IMR-90 (cell line): Measurements from ENCODE around the gene SPAST. TPM values are rescaled to one million over a fixed set of nuclear protein-coding genes. Genes with fewer than 3 reads are reported as not detected.

Experiments
- ATAC-seq: fragments of 200-7000 bp; cut with Tn5 transposase; 2 replicates; pipeline ENCODE4 v1.9.1; 2020; ENCODE audit warnings: low read depth, mild to moderate bottlenecking, moderate library complexity
- BruUV-seq: library from RNA; stranded (reverse); fragments of 400-500 nt; replicated peaks from 2 replicates; lab custom pipeline; 2021; lab: Mats Ljungman, UMichigan
- CTCF ChIA-PET: fragments of 300-600 bp; formaldehyde crosslinking; extraction: SDS; loops from one replicate; lab custom pipeline; 2021; ENCODE audit warnings: antibody characterized with exemption; lab: Yijun Ruan, JAX
- POLR2A ChIA-PET: fragments of 300-600 bp; sonication (Branson Sonifier 250); formaldehyde crosslinking; loops from one replicate; lab custom pipeline; 2022; ENCODE audit warnings: antibody characterized with exemption; ENCODE audit not compliant: unreplicated experiment; lab: Charles Lee
- DNase-seq: peaks from one replicate; pipeline ENCODE4 v3.0.0; 2013
- H2AFZ ChIP-seq: replicated peaks from 2 replicates; pipeline ENCODE3; 2013; ENCODE audit warnings: low read length, mild to moderate bottlenecking; ENCODE audit not compliant: poor library complexity
- H2AK5ac ChIP-seq: 2 replicates; pipeline ENCODE4 v1.6.1; 2013; ENCODE audit warnings: low read depth, low read length, inconsistent platforms
- H2AK9ac ChIP-seq: replicated peaks from 2 replicates; pipeline ENCODE3; 2013; ENCODE audit warnings: mild to moderate bottlenecking, low read depth, low read length, moderate library complexity; ENCODE audit not compliant: poor library complexity
- H2BK120ac ChIP-seq: 2 replicates; pipeline ENCODE4 v1.6.1; 2013; ENCODE audit warnings: low read depth, low read length, inconsistent platforms
- H2BK15ac ChIP-seq: 3 replicates; pipeline ENCODE4 v1.6.1; 2013; ENCODE audit warnings: low read depth, low read length, inconsistent platforms
- H2BK20ac ChIP-seq: 2 replicates; pipeline ENCODE4 v1.6.1; 2013; ENCODE audit warnings: low read depth, mild to moderate bottlenecking, inconsistent platforms, low read length, moderate library complexity
- H2BK5ac ChIP-seq: 2 replicates; pipeline ENCODE4 v1.6.1; 2013; ENCODE audit warnings: mild to moderate bottlenecking, low read depth, low read length, inconsistent platforms; ENCODE audit not compliant: poor library complexity, severe bottlenecking
- H3K14ac ChIP-seq: replicated peaks from 2 replicates; pipeline ENCODE4 v1.6.1; 2013; ENCODE audit warnings: low read depth, low read length, inconsistent platforms
- H3K18ac ChIP-seq: 2 replicates; pipeline ENCODE4 v1.6.1; 2013; ENCODE audit warnings: low read depth, low read length, control low read depth
- H3K23ac ChIP-seq: 2 replicates; pipeline ENCODE4 v1.6.1; 2013; ENCODE audit warnings: low read depth, low read length, inconsistent platforms
- H3K27ac ChIP-seq: 2 replicates; pipeline ENCODE4 v1.5.1; 2013; ENCODE audit warnings: mild to moderate bottlenecking, control low read depth, low read length; ENCODE audit not compliant: insufficient read depth
- H3K27me3 ChIP-seq: 2 replicates; pipeline ENCODE4 v1.6.1; 2013; ENCODE audit warnings: low read length; ENCODE audit not compliant: control insufficient read depth, insufficient read depth
- H3K36me3 ChIP-seq: 2 replicates; pipeline ENCODE4 v1.6.1; 2013; ENCODE audit warnings: low read length, mixed read lengths; ENCODE audit not compliant: control insufficient read depth, insufficient read depth
- H3K4ac ChIP-seq: 2 replicates; pipeline ENCODE4 v1.6.1; 2013; ENCODE audit warnings: low read depth, low read length, inconsistent platforms
- H3K4me1 ChIP-seq: 2 replicates; pipeline ENCODE4 v1.6.1; 2013; ENCODE audit warnings: low read length, mixed read lengths; ENCODE audit not compliant: control insufficient read depth, insufficient read depth
- H3K4me2 ChIP-seq: 2 replicates; pipeline ENCODE4 v1.6.1; 2013; ENCODE audit warnings: low read depth, mild to moderate bottlenecking, control low read depth, low read length, moderate library complexity
- H3K4me3 ChIP-seq: 2 replicates; pipeline ENCODE4 v1.5.1; 2013; ENCODE audit warnings: low read depth, mild to moderate bottlenecking, control low read depth, low read length, moderate library complexity; ENCODE audit not compliant: insufficient read depth
- H3K56ac ChIP-seq: 2 replicates; pipeline ENCODE4 v1.6.1; 2013; ENCODE audit warnings: low read length, inconsistent platforms; ENCODE audit not compliant: insufficient read depth; ENCODE audit errors: extremely low read depth
- H3K79me1 ChIP-seq, 2 experiments: 2 replicates each; pipeline ENCODE4 v1.6.1; 2013; ENCODE audit warnings: low read length in 2 of 2, inconsistent platforms in 1 of 2, low read depth in 1 of 2
- H3K9ac ChIP-seq: 2 replicates; pipeline ENCODE4 v1.6.1; 2013; ENCODE audit warnings: low read depth, low read length, control low read depth
- H3K9me1 ChIP-seq: 2 replicates; pipeline ENCODE4 v1.6.1; 2013; ENCODE audit warnings: low read length, inconsistent platforms; ENCODE audit not compliant: insufficient read depth
- H3K9me3 ChIP-seq: 2 replicates; pipeline ENCODE4 v1.6.1; 2013; ENCODE audit warnings: low read length; ENCODE audit not compliant: control insufficient read depth, insufficient read depth
- H4K20me1 ChIP-seq: 2 replicates; pipeline ENCODE4 v1.6.1; 2013; ENCODE audit warnings: low read length, inconsistent platforms; ENCODE audit not compliant: insufficient read depth
- H4K5ac ChIP-seq: 2 replicates; pipeline ENCODE4 v1.6.1; 2013; ENCODE audit warnings: mild to moderate bottlenecking, low read depth, low read length, control low read depth
- H4K8ac ChIP-seq, 2 experiments: 2 replicates each; pipeline ENCODE4 v1.6.1; 2013; ENCODE audit warnings: low read depth in 2 of 2, low read length in 2 of 2, control low read depth in 1 of 2, inconsistent platforms in 1 of 2
- H4K91ac ChIP-seq: 2 replicates; pipeline ENCODE4 v1.6.1; 2013; ENCODE audit warnings: low read depth, low read length, inconsistent platforms; ENCODE audit not compliant: insufficient read depth
- CEBPB ChIP-seq: IDR thresholded peaks from 2 replicates; pipeline ENCODE4 v1.6.1; 2012; ENCODE audit warnings: low read depth, low read length, improper control_type of control experiment
- ELK1 ChIP-seq: fragments of 150-350 bp; IDR thresholded peaks from 2 replicates; pipeline ENCODE4 v1.6.1; 2016; ENCODE audit warnings: low read depth, mild to moderate bottlenecking, low read length, moderate library complexity, borderline replicate concordance
- MAFK ChIP-seq: IDR thresholded peaks from 2 replicates; pipeline ENCODE4 v1.6.1; 2012; ENCODE audit warnings: low read depth, low read length, improper control_type of control experiment
- MAZ ChIP-seq: IDR thresholded peaks from 2 replicates; pipeline ENCODE4 v1.6.1; 2012; ENCODE audit warnings: low read depth, mild to moderate bottlenecking, low read length, improper control_type of control experiment, moderate library complexity, borderline replicate concordance
- MXI1 ChIP-seq: IDR thresholded peaks from 2 replicates; pipeline ENCODE4 v1.6.1; 2012; ENCODE audit warnings: low read depth, mild to moderate bottlenecking, low read length, moderate library complexity, borderline replicate concordance
- NFE2L2 ChIP-seq: fragments of 150-350 bp; IDR thresholded peaks from 2 replicates; pipeline ENCODE4 v1.6.1; 2016; ENCODE audit warnings: low read depth, mild to moderate bottlenecking, low read length
- POLR2A ChIP-seq: IDR thresholded peaks from 2 replicates; pipeline ENCODE4 v1.6.1; 2012; ENCODE audit warnings: mild to moderate bottlenecking, low read depth, low read length
- RAD21 ChIP-seq: IDR thresholded peaks from 2 replicates; pipeline ENCODE4 v1.6.1; 2012; ENCODE audit warnings: low read length, improper control_type of control experiment
- RCOR1 ChIP-seq: IDR thresholded peaks from 2 replicates; pipeline ENCODE4 v1.6.1; 2012; ENCODE audit warnings: mild to moderate bottlenecking, low read length, improper control_type of control experiment; ENCODE audit not compliant: insufficient replicate concordance
- RFX5 ChIP-seq: IDR thresholded peaks from 2 replicates; pipeline ENCODE4 v1.8.0; 2012; ENCODE audit warnings: low read depth, mild to moderate bottlenecking, low read length, moderate library complexity
- USF2 ChIP-seq: fragments of 150-350 bp; IDR thresholded peaks from 2 replicates; pipeline ENCODE4 v1.6.1; 2017; ENCODE audit warnings: mild to moderate bottlenecking, antibody characterized with exemption, low read length, low read depth
- WGBS, 2 experiments: methylation state at CpG; one replicate each; pipeline versions ENCODE4 v1.1.5 to v1.1.7; 2013; ENCODE audit warnings: missing lambda C conversion rate in 2 of 2; ENCODE audit not compliant: insufficient read length in 1 of 2; ENCODE audit errors: extremely low coverage in 2 of 2; 5-methylcytosine and 5-hydroxymethylcytosine counted together
- dilution Hi-C: fragments of 300-500 bp; cut with HindIII; formaldehyde crosslinking; loops from one replicate; pipeline ENCODE4 v1.14.3; 2018; ENCODE audit warnings: low sequenced_read_pairs; ENCODE audit not compliant: unreplicated experiment
- in situ Hi-C: fragments of 300-500 bp; cut with MboI; formaldehyde crosslinking; loops from 3 replicates; pipeline ENCODE4 v1.14.3; 2019; ENCODE audit warnings: low sequenced_read_pairs, inconsistent platforms, mixed read lengths
- intact Hi-C: fragments of 100-400 bp; cut with micrococcal nuclease; formaldehyde crosslinking; loops from 2 replicates; pipeline ENCODE4 v1.10.0; 2022
- polyA plus RNA-seq, 3 experiments: library from polyadenylated mRNA; depleted of rRNA; stranded (reverse); fragments of >200 nt; gene quantifications; 2 replicates each; pipeline ENCODE4 v1.2.3, GENCODE V29; 2012; ENCODE audit warnings: low replicate concordance in 1 of 3
- total RNA-seq: library from RNA; depleted of rRNA; stranded (reverse); fragments of >200 nt; gene quantifications from 2 replicates; pipeline ENCODE4 v1.2.3, GENCODE V29; 2012

Gene SPAST
- total and polyA plus RNA-seq, 2 of the 4 experiments (the other 2 are of a cell fraction), result 5.3 to 14.5 TPM

- Histone ChIP-seq H2AFZ (no peak overlapping the region), H3K27me3 (no peaks in the 10 kb centered on the region), H4K91ac (no peak overlapping the region), H2BK15ac (no peak overlapping the region), H4K5ac (no peak overlapping the region), H3K14ac (no peak overlapping the region), H2BK120ac (no peak overlapping the region), H2AK5ac (no peak overlapping the region), H4K20me1 (no peaks in the 10 kb centered on the region), H3K4ac (no peak overlapping the region), H3K23ac (no peak overlapping the region), H3K79me1 (no peaks in the 10 kb centered on the region), H3K36me3 (no peaks in the 10 kb centered on the region; the same call in 1 of the 2 replicates), H3K18ac (no peak overlapping the region), H3K27ac (no peak overlapping the region), H3K4me2 (no peak overlapping the region), H4K8ac (no peak overlapping the region), H3K4me1 (no peaks in the 10 kb centered on the region), H3K9me1 (no peaks in the 10 kb centered on the region), H3K9ac (no peak overlapping the region), H2BK5ac (no peak overlapping the region), H3K4me3 (no peak overlapping the region), H2BK20ac (no peak overlapping the region), H3K9me3 (no peaks in the 10 kb centered on the region), H3K56ac (no peak overlapping the region), H2AK9ac (no peak overlapping the region)
- no peak for DNase-seq
- no peak for ATAC-seq
- in situ Hi-C loops (no loop called here), dilution Hi-C loops (no loop called here), intact Hi-C loops (no loop called here)
- no CpG with 5 or more reads among the region's 2 CpGs for WGBS, 2 experiments
- no peak for TF ChIP-seq RFX5
- no peak for TF ChIP-seq ELK1
- no peak for TF ChIP-seq NFE2L2
- TF ChIP-seq RAD21, result no peak
- TF ChIP-seq RCOR1, result no peak
- TF ChIP-seq MAZ, result no peak
- no peak for TF ChIP-seq MXI1
- no peak for TF ChIP-seq CEBPB
- no peak for TF ChIP-seq MAFK
- TF ChIP-seq USF2, result no peak
- TF ChIP-seq POLR2A, result no peak
- BruUV-seq, result no TSS peak
- POLR2A ChIA-PET, result no interaction called here
- CTCF ChIA-PET, result interaction anchor here (0.6 kb wide), 2 partner anchors 469 to 1482 kb away, joined by 3 read pairs; no protein-coding TSS in a partner anchor
Observed at GRCh38 chr2:32119161-32119560, 55.8 kb downstream of the SPAST start.
